HEK293 (cell line): ENCODE data around the gene RAB3C.

Experiments
- CTCF ChIA-PET: fragments of 350-600 bp; formaldehyde crosslinking; extraction: SDS; loops from one replicate; lab custom pipeline; 2021; ENCODE audit warnings: antibody characterized with exemption; lab: Yijun Ruan, JAX
- POLR2A ChIA-PET: fragments of 300-600 bp; formaldehyde crosslinking; extraction: SDS; loops from one replicate; lab custom pipeline; 2020; ENCODE audit warnings: antibody characterized with exemption, inconsistent platforms; lab: Yijun Ruan, JAX
- H3K27ac ChIP-seq: fragments of 200-500 bp; sonication (Bioruptor generic); 2 replicates; pipeline ENCODE4 v1.5.1; 2014; ENCODE audit warnings: low read depth, low read length, control low read depth, inconsistent platforms; ENCODE audit errors: extremely low read depth
- H3K36me3 ChIP-seq, 2 experiments: fragments of 200-500 bp in 1 of 2; sonication (Bioruptor generic) in 1 of 2; 1 replicate in 1 of 2; 2 replicates in 1 of 2; pipeline ENCODE4 v1.5.1; 2014 to 2017; ENCODE audit warnings: inconsistent platforms in 2 of 2, low read length in 2 of 2; ENCODE audit not compliant: control insufficient read depth in 2 of 2, insufficient read depth in 1 of 2
- H3K4me1 ChIP-seq: fragments of 200-500 bp; sonication (Bioruptor generic); 2 replicates; pipeline ENCODE4 v1.5.1; 2014; ENCODE audit warnings: mild to moderate bottlenecking, low read length, inconsistent platforms; ENCODE audit not compliant: control insufficient read depth, insufficient read depth
- H3K4me3 ChIP-seq: 2 replicates; pipeline ENCODE4 v1.5.1; 2011; ENCODE audit warnings: low read depth, mild to moderate bottlenecking, control low read depth, low read length, moderate library complexity
- H3K9me3 ChIP-seq: fragments of 200-500 bp; sonication (Bioruptor generic); 2 replicates; pipeline ENCODE4 v1.5.1; 2014; ENCODE audit warnings: low read depth, low read length, inconsistent platforms; ENCODE audit not compliant: control insufficient read depth, insufficient read depth
- EGR2 ChIP-seq: fragments of 450-650 bp; formaldehyde crosslinking; IDR thresholded peaks from 2 replicates; pipeline ENCODE4 v1.5.1; 2016; ENCODE audit warnings: low read depth, missing biosample characterization, missing genetic modification characterization
- HOXC10 ChIP-seq: sonication (generic); formaldehyde crosslinking; IDR thresholded peaks from 2 replicates; pipeline ENCODE4 v1.8.1; 2023; ENCODE audit warnings: mild to moderate bottlenecking, missing genetic modification reagents
- KLF17 ChIP-seq: fragments of 450-650 bp; formaldehyde crosslinking; IDR thresholded peaks from 2 replicates; pipeline ENCODE4 v1.5.1; 2016; ENCODE audit warnings: missing biosample characterization, missing genetic modification characterization
- PRDM10 ChIP-seq: fragments of 450-650 bp; formaldehyde crosslinking; IDR thresholded peaks from 2 replicates; pipeline ENCODE4 v1.5.1; 2016; ENCODE audit warnings: missing biosample characterization, missing genetic modification characterization
- ZNF114 ChIP-seq: fragments of 450-650 bp; formaldehyde crosslinking; IDR thresholded peaks from 2 replicates; pipeline ENCODE4 v1.5.0; 2017; ENCODE audit warnings: missing biosample characterization, missing genetic modification characterization
- ZNF146 ChIP-seq: fragments of 450-650 bp; formaldehyde crosslinking; IDR thresholded peaks from 2 replicates; pipeline ENCODE4 v1.5.1; 2016; ENCODE audit warnings: missing biosample characterization, missing genetic modification characterization
- ZNF157 ChIP-seq: fragments of 450-650 bp; formaldehyde crosslinking; IDR thresholded peaks from 2 replicates; pipeline ENCODE4 v1.5.1; 2016; ENCODE audit warnings: missing biosample characterization, missing genetic modification characterization
- ZNF2 ChIP-seq: fragments of 450-650 bp; formaldehyde crosslinking; IDR thresholded peaks from 2 replicates; pipeline ENCODE4 v1.5.1; 2016; ENCODE audit warnings: missing biosample characterization, missing genetic modification characterization
- ZNF214 ChIP-seq: fragments of 450-650 bp; formaldehyde crosslinking; IDR thresholded peaks from 2 replicates; pipeline ENCODE4 v1.5.1; 2017; ENCODE audit warnings: missing biosample characterization, mild to moderate bottlenecking, missing genetic modification characterization, borderline replicate concordance
- ZNF239 ChIP-seq: fragments of 450-650 bp; formaldehyde crosslinking; IDR thresholded peaks from 2 replicates; pipeline ENCODE4 v1.5.1; 2016; ENCODE audit warnings: missing biosample characterization, missing genetic modification characterization
- ZNF335 ChIP-seq: fragments of 450-650 bp; formaldehyde crosslinking; conservative IDR thresholded peaks from 2 replicates; pipeline ENCODE4 v1.5.1; 2016; ENCODE audit warnings: missing biosample characterization, missing genetic modification characterization
- ZNF555 ChIP-seq: fragments of 450-650 bp; formaldehyde crosslinking; conservative IDR thresholded peaks from 2 replicates; pipeline ENCODE4 v1.5.1; 2017; ENCODE audit warnings: missing biosample characterization, mild to moderate bottlenecking, missing genetic modification characterization, inconsistent platforms
- ZNF660 ChIP-seq: fragments of 450-650 bp; IDR thresholded peaks from 2 replicates; pipeline ENCODE4 v1.5.1; 2018; ENCODE audit warnings: missing biosample characterization, mild to moderate bottlenecking, missing genetic modification characterization
- ZNF777 ChIP-seq: fragments of 450-650 bp; formaldehyde crosslinking; IDR thresholded peaks from 2 replicates; pipeline ENCODE4 v1.5.1; 2017; ENCODE audit warnings: missing biosample characterization, missing genetic modification characterization, borderline replicate concordance

RAB3C gene

DNA sequence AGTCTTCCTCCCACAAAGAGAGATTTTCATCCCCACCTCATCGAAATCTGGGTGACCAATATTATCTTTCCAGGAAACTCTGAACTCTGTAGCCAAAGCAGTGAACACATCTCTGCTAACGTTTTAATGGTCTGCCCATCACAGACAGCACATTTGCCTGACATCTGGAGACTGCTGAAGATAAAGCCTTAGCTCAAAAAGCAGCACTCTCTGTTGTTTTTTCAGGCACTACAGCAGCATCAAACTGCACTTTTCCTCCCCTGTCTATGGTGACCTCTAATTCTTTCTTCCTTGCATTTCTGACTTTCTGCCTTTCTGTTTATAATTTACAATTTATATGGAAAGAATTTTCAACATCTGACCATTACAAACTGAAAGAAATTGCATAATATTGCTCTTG lies 66.8 kb downstream of the RAB3C start (continued):
- TF ChIP-seq ZNF114 (no peak), ZNF555 (tag by site-specific recombination) (no peak), ZNF146 (tag by site-specific recombination) (no peak), PRDM10 (tag by site-specific recombination) (no peak)

GRCh38 chr5:58653521-58653920 lies 70.6 kb downstream of the RAB3C start:
- ChIA-PET CTCF (no interaction called here), POLR2A (no interaction called here)
- TF ChIP-seq ZNF2 (tag by site-specific recombination): no peak
- no peak for TF ChIP-seq ZNF157 (tag by site-specific recombination)
- TF ChIP-seq ZNF777 (tag by site-specific recombination): no peak
- TF ChIP-seq HOXC10 (CRISPR knock-in tag): no peak
- Histone ChIP-seq H3K36me3 (no peaks in the 10 kb centered on the region), H3K9me3 (no peaks in the 10 kb centered on the region), H3K4me3 (no peak overlapping the region), H3K27ac (no peak overlapping the region), H3K4me1 (no peaks in the 10 kb centered on the region)

DNA sequence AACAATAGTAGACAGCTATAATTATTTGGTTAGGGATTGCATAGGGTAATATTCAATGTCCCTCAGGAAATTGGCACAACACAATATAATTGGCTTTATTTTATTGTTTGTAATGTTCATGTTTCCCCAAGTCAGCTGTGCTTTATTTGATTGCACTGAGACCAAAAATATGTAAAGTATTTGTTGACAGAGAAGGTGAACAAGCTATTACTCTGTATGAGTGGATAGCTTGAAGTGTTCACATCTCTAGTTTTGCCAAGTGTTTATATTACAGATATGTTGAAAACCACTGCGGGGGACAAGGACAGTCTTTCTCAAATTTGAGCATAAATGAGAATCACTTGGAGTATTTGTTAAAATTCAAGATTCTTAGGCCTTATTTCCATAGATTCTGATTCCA lies 83.3 kb downstream of the RAB3C start:
- no peak overlapping the region for H3K4me3 ChIP-seq
- no peaks in the 10 kb centered on the region for H3K36me3 ChIP-seq
- ChIA-PET CTCF (no interaction called here), POLR2A (no interaction called here)
- no peaks in the 10 kb centered on the region for H3K9me3 ChIP-seq
- TF ChIP-seq ZNF335 (no peak), KLF17 (tag by site-specific recombination) (no peak), ZNF239 (tag by site-specific recombination) (no peak)
- H3K4me1 ChIP-seq: no peaks in the 10 kb centered on the region
- H3K27ac ChIP-seq: no peak overlapping the region

GRCh38 chr5:58666598-58667581 lies 84.0 kb downstream of the RAB3C start:
- no peak for TF ChIP-seq ZNF660 (tag by site-specific recombination)
- TF ChIP-seq ZNF214 (tag by site-specific recombination): no peak
- TF ChIP-seq EGR2 (tag by site-specific recombination): no peak
- H3K36me3 ChIP-seq: no peaks in the 10 kb centered on the region
- no peak overlapping the region for H3K4me3 ChIP-seq
- no peaks in the 10 kb centered on the region for H3K4me1 ChIP-seq
- POLR2A ChIA-PET: no interaction called here
- CTCF ChIA-PET: no interaction called here
- H3K9me3 ChIP-seq: no peaks in the 10 kb centered on the region
- no peak overlapping the region for H3K27ac ChIP-seq
